CD4-positive, alpha-beta T cell treated with Interleukin-4 for 4 hours (primary cell): ENCODE measurements around the gene NT5DC3.
"Not testable (repeated sequence)": the region's sequence is repeated elsewhere in the genome, so short reads cannot be mapped to it uniquely, and the experiment has no call there.

Experiments used
- DNase-seq: peaks from one replicate; pipeline ENCODE4 v3.0.0-alpha.2; 2020

Gene NT5DC3

DNA sequence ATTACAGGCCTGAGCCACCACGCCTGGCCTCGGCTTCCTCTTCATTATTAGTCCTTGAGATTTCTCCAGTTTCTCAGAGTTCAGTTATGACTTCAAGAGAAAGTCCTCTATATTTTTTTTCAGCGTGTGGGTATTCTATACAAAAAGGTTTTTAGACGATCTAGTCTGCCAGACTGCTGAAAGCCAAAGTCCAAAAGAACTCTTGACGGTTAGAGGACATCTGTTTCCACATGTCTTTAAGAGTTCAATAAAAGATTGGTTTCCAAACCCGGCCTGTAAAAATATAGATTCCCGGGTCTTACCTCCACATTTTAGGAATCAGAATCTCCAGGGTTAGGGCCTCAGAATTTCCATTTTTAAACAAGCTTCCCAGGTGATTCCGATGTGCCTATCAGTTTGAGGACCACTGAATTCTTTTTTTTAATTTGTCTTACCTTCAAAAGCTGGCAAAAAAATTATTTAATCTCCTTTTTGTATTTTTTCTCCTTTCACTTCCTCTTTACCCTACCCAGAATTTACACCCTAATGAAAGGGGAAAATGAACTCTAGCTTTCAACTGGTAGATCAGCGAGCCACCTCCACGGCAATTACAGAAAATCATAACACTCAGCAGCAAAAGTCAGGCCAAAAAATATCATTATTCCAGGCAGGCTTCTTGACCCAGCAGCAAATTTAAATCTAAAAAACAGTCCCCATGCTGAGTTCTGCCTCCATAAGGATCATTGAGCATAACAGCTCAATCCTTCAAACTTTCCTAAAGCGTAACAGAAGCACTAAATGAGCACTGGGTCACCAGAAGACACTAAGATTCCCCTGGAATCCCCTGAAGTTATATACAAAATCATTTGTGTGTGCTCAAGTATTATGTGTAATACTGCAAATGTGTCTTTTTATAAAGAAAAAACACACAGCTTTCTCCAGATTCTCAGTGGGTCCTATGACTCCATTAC is 8.7 kb downstream of the NT5DC3 start:
- no peak for DNase-seq

DNA sequence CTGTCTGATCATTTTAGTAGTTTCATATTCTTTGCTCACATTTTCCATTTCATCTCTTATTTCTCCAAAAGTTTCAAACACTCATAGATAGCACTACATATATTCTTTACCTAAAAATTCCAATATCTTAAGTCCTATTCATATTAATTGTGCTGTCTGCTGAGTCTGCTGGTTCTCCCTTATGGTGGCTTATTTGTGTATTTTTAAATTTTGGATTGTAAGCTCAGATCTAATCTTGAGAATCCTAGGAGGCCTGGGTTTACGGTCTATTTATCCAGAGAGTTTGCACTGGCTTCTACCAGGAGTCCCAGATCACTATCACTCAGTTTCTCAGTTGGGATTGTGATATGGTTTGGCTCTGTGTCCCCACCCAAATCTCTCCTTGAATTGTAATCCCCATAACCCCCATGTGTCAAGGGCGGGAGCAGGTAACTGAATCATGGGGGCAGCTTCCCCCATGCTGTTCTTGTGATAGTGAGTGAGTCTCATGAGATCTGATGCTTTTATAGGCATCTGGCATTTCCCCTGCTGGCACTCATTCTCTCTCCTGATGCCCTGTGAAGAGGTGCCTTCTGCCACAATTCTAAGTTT is 10.2 kb downstream of the NT5DC3 start:
- DNase-seq: no peak

GRCh38 chr12:103830025-103830725 is 10.9 kb downstream of the NT5DC3 start:
- DNase-seq: no peak

- DNase-seq: no peak
Measured at GRCh38 chr12:103829092-103829491, 11.9 kb downstream of the NT5DC3 start.

GRCh38 chr12:103827911-103828391 is 13.1 kb downstream of the NT5DC3 start:
- DNase-seq: no peak

GRCh38 chr12:103824845-103825244 is 16.2 kb downstream of the NT5DC3 start:
- no peak for DNase-seq

DNA sequence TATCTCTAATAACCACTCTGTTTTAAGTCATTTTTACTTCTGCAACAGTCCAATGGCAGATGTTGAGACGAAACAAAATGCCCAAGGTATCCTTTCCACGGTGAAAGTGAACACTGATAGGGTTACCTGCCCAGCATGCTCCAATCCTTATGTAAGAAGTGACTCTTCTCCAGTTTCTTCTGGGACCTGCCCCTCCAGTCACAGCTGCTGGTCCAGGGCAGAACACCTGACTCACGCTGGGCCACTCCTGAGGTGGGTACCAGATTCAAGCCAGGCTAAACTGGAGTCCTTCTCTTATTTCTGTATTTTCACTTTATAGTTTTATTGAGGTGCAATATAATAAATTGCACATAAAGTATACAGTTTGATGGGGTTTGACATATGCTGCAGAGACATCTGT is 16.7 kb downstream of the NT5DC3 start:
- no peak for DNase-seq

GRCh38 chr12:103823871-103824270 is 17.2 kb downstream of the NT5DC3 start:
- no peak for DNase-seq

DNA sequence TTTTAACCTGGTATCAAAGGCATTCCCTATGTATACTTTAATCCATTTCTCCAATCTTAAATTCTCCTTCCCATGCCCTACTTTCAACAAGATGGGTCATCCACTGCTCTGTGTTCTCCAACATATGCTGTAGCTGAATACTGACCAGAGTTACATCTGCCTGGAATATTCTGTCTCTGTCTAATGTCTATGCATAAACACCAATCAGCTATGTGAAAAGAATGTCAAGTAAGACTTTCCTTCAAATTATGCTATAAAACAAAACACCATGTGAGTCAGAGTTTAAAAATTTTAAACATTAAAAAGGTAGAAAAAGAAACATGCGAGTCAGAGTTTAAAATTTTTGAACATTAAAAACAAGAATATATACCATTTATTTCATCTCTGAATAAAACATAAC is 19.3 kb downstream of the NT5DC3 start:
- no peak for DNase-seq

DNA sequence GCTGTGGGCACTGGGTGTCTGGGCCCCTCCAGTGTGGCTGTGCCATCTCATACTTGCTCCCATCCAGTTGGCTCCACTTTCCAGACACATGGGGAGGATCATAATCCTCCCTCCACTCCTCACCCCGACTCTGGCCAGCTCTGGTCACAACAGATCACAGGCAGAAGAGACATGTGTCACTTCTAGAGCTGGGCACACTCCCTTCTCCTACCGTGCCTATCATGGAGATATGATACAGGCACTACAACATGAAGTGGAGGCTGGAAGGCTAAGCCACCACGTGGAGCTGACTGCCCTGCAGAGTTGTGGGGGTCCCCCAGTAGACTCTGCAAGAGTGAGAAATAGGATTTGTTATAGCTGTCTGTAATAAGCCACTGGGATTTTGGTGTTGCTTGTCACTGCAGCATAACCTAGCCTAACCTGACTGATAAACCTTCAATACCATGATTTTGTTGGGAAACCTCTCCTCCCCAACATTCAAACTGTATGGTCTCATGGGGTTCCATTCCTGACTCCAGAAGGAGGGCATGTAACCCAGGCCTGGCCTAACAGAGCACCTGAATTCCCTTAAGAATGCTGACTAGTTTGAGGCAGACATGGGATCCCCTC is 20.0 kb downstream of the NT5DC3 start:
- no peak for DNase-seq

DNA sequence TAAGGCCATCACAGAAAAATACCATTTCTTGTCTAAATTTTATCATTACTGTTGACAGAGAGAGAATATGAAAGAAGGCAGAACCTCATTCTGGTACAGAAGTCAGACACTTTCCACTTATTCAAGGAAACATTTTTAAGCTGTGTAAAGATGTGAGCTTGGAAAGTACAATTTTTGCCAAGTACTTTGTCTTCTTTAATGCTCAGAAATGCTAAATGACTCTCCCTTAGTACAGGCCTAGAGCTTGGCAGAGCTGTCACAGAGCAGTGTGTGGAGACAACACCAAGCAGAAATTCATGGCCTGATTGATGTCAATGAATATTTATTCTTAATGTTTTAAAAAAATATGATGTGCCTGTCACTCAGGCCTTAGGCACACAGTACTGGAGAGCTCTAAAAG is 20.7 kb downstream of the NT5DC3 start:
- DNase-seq: no peak

GRCh38 chr12:103819892-103820291 is 21.1 kb downstream of the NT5DC3 start:
- no peak for DNase-seq

DNA sequence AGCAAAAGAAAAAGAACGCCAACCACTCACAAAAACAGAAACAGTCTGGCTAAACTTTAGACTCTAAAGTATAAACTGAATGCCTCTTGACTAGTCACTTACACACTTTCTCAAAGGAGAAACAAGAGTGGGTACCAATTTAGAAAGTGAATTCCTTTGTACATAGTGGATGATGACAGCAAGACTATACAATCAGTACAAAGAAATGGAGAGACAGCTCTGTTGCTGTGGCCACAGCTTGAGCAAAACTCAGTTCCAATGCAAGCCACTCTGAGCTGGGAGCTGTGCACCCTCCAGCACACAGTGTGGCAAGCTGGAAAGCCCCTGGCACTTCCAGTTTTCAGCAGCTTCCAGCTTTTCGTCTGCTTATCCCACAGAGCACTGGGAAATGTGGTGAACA is 21.7 kb downstream of the NT5DC3 start:
- DNase-seq: no peak

GRCh38 chr12:103817791-103818190 is 23.2 kb downstream of the NT5DC3 start:
- no peak for DNase-seq

GRCh38 chr12:103816663-103817062 is 24.4 kb downstream of the NT5DC3 start:
- no peak for DNase-seq

- DNase-seq: no peak
Measured at GRCh38 chr12:103814436-103814835, 26.6 kb downstream of the NT5DC3 start.

DNA sequence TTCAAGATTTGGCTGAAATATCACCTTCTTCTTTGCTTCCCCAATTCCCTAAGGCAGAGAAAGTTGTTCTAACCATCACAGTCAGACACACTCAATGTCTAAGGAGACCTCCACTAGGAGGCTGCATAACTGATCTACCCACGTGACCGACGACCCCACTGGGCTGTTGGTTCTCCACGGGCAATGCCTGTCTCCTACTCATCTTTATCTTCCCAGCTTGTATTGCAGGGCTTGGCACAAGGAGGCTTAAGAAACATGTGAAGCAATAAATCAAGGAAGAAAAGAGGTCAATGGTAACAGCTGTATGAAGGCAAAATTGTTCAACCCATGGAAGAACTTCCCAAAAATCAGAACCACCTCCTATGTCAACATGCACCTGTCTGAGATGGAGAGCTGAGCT is 27.1 kb downstream of the NT5DC3 start:
- no peak for DNase-seq

DNA sequence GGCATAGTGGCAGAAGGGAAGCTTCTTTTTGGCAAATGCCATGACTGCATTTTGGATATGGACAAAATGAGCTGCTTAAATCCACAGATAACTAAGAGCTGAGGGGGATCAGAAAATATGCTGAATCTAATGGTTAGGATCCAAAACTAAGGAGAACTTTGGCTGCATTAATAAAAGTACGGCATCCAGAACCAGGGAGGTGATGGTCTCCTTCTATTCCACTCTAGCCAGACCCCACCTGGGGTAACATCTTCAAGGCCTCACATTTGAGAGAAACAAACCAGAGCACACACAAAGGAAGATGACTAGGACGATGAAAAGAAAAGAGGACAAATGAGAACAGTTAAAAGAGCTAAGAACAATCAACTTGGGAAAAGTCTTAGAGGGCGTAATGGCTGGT is 27.6 kb downstream of the NT5DC3 start:
- DNase-seq: no peak

GRCh38 chr12:103812789-103813188 is 28.2 kb downstream of the NT5DC3 start:
- DNase-seq: no peak

- no peak for DNase-seq
Measured at GRCh38 chr12:103811791-103812190, 29.2 kb downstream of the NT5DC3 start.

DNA sequence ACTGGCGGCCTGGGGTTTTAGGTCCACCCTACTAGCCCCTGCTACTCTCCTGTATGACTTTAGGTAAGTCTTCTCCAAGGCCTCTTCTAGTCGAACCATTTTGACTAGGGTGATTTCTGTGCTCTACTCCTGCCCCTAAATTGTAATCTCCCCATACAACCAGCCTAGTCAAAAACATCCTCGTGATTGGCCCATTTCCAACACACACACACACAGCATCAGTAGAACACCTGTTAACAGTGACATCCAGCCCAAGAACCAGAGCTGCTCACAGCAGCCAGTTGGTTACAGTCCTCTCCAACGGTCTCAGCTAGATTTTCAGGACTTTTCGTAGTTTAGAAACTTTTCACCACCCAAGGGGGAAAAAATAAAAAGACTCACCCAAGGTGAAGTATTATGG is 30.9 kb downstream of the NT5DC3 start:
- DNase-seq: no peak

GRCh38 chr12:103809639-103810038 is 31.4 kb downstream of the NT5DC3 start:
- not testable (repeated sequence) for DNase-seq

GRCh38 chr12:103809154-103809553 is 31.9 kb downstream of the NT5DC3 start:
- no peak for DNase-seq
